Right lobe of liver (tissue), 6 donors: ENCODE measurements around the gene PJA2. TPM values are rescaled to one million over a fixed set of nuclear protein-coding genes. Genes with fewer than 3 reads are reported as not detected.

ENCODE experiments used
- ATAC-seq, 4 donors: fragments of 200-7000 bp; cut with Tn5 transposase; one replicate each; pipeline ENCODE4 v1.9.1; 2020; ENCODE audit warnings: mild to moderate bottlenecking in 4 of 4, moderate library complexity in 4 of 4
- DNase-seq, 3 donors: peaks; one replicate each; pipeline ENCODE4 v3.0.0-alpha.2; 2020
- H3K27ac ChIP-seq, 3 donors: fragments of 200-600 bp; one replicate each; pipeline ENCODE4 v1.8.0; 2022
- H3K27me3 ChIP-seq, 2 donors: fragments of 200-600 bp; one replicate each; pipeline ENCODE4 v1.8.0; 2022
- H3K36me3 ChIP-seq, 4 donors: fragments of 200-600 bp; sonication (generic) in 1 of 4; one replicate each; pipeline versions ENCODE4 v1.5.1 to v1.8.0; 2017 to 2022; ENCODE audit warnings: control low read depth in 1 of 4
- H3K4me1 ChIP-seq, 4 donors: fragments of 200-600 bp; sonication (generic) in 1 of 4; one replicate each; pipeline versions ENCODE4 v1.5.1 to v1.8.0; 2017 to 2022; ENCODE audit warnings: control low read depth in 1 of 4
- H3K4me3 ChIP-seq, 3 donors: fragments of 200-600 bp; one replicate each; pipeline ENCODE4 v1.8.0; 2022
- H3K9me3 ChIP-seq, 4 donors: fragments of 200-600 bp; sonication (generic) in 1 of 4; one replicate each; pipeline versions ENCODE4 v1.5.1 to v1.8.0; 2017 to 2022; ENCODE audit warnings: control low read depth in 1 of 4
- POLR2A ChIP-seq: fragments of 450-650 bp; IDR thresholded peaks from one replicate; pipeline ENCODE4 v1.6.1; 2017; ENCODE audit warnings: antibody characterized with exemption, mild to moderate bottlenecking
- WGBS: methylation state at CpG from one replicate; pipeline ENCODE4 v1.1.6; 2018; ENCODE audit warnings: low coverage, low lambda C conversion rate; ENCODE audit not compliant: insufficient coverage; ENCODE audit errors: missing lambda C conversion rate; 5-methylcytosine and 5-hydroxymethylcytosine counted together
- intact Hi-C, 2 donors: fragments of 100-400 bp; cut with DNase I; formaldehyde crosslinking; loops; one replicate each; pipeline versions ENCODE4 v1.11.2 to v1.14.1; 2022
- total RNA-seq, 6 experiments: library from RNA; depleted of rRNA in 2 of 6; stranded (reverse); fragments of >200 nt in 2 of 6; fragmentation: NEBNext Ultra II Directional in 3 of 6; extraction: Animal tissue kit (Norgen Biotek cat#: 25700) in 3 of 6; gene quantifications; one replicate each; pipeline versions ENCODE4 v1.1.0 to v1.2.4, GENCODE V29; 2016 to 2023
- TF ChIP-seq, protein P1 (sequence below), 4 donors: fragments of 200-600 bp in 3 of 4; fragments of 450-650 bp in 1 of 4; IDR thresholded peaks; one replicate each; pipeline versions ENCODE4 v1.5.1 to v1.8.0; 2016 to 2022; ENCODE audit warnings: antibody characterized with exemption in 4 of 4, mild to moderate bottlenecking in 2 of 4
- donor health status: DM: no; HTN: yes; CAD: no.
- donor health status: DM: no; HTN: no; CAD: no.
- donor health status: DM: no; HTN: no; CAD: no.
- donor health status: DM: no; HTN: yes; CAD: no.
- donor health status: DM: no; HTN: yes; CAD: no.

Gene PJA2
- total RNA-seq, 6 experiments from 2014 or later = 34.2 to 47.3 (median 40.8) TPM

DNA sequence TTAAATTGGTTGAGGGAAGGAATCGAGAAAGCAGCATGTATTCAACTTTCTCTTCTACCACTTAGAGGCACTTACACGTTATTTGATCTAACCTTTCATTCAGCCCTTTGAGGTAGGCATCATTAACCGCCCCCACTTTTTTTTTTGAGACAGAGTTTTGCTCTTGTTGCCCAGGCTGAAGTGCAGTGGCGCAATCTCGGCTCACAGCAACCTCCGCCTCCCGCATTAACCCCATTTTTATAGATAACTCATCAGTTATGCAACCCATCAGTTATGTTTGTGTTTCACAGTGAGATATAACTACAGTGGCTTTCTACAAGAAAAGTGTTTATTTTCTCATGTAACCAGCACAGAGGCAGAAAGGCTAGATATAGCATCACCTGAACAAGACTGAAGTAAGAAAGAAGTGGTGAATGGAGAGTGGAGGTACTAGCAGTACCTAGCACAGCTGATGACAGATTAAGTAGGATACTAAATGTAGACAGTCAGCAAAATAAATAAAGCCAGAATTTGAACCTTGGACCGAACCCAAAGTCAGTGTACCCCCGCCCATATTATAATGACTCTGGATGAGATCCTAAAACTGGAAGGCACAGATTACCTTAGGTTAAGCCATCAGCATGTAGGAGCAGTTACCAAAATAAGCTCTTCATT lies 91.2 kb downstream of the PJA2 start:
- TF ChIP-seq POLR2A = no peak
- TF ChIP-seq, protein P1, sequence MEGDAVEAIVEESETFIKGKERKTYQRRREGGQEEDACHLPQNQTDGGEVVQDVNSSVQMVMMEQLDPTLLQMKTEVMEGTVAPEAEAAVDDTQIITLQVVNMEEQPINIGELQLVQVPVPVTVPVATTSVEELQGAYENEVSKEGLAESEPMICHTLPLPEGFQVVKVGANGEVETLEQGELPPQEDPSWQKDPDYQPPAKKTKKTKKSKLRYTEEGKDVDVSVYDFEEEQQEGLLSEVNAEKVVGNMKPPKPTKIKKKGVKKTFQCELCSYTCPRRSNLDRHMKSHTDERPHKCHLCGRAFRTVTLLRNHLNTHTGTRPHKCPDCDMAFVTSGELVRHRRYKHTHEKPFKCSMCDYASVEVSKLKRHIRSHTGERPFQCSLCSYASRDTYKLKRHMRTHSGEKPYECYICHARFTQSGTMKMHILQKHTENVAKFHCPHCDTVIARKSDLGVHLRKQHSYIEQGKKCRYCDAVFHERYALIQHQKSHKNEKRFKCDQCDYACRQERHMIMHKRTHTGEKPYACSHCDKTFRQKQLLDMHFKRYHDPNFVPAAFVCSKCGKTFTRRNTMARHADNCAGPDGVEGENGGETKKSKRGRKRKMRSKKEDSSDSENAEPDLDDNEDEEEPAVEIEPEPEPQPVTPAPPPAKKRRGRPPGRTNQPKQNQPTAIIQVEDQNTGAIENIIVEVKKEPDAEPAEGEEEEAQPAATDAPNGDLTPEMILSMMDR (IDR thresholded peaks at IDR 0.05) = no peak
- peak overlapping the region in 1 of 3 donors; percentile 34 for H3K4me3 ChIP-seq
- H3K9me3 ChIP-seq = no peaks in the 10 kb centered on the region
- no peaks in the 10 kb centered on the region for H3K36me3 ChIP-seq
- intact Hi-C loops = no loop called here
- DNase-seq = peak; percentile 37 to 68 (median 67)
- WGBS = 31% methylated on average over 9 of the region's 9 CpGs
- H3K27ac ChIP-seq = peak overlapping the region in 2 of 3 donors; percentile 63 to 80
- ATAC-seq = peak; percentile 79 to 86 (median 83)
- H3K4me1 ChIP-seq = peaks cover 0 to 19% (median 3%) of the 10 kb centered on the region in 4 donors
- H3K27me3 ChIP-seq = no peaks in the 10 kb centered on the region

DNA sequence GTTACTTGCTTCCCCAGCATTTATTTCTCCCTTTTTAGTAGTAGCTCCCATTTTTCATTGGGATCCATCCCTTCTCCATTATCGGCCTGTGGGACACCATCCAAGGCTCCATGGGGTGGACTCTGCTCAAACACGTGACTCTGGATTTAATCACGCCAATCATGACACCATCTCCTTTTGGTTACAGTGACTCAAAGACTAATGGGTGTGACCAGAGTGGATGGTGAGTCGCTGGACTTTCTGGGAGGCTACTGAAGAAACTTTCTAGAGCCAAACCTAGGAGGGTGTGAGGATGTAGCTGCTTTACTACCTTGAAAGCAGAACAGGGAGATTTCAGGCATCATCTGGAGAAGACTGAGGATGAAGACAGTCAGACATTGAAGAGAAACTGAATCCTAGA lies 93.1 kb downstream of the PJA2 start:
- TF ChIP-seq, protein P1 (IDR thresholded peaks at IDR 0.05) = no peak
- TF ChIP-seq POLR2A = no peak
- H3K4me3 ChIP-seq = no peak overlapping the region
- no peaks in the 10 kb centered on the region for H3K36me3 ChIP-seq
- peaks cover 0 to 19% (median 3%) of the 10 kb centered on the region in 4 donors for H3K4me1 ChIP-seq
- intact Hi-C loops = no loop called here
- H3K27ac ChIP-seq = no peak overlapping the region
- H3K9me3 ChIP-seq = no peaks in the 10 kb centered on the region
- 68% methylated on average over 2 of the region's 4 CpGs for WGBS
- ATAC-seq = peak in 1 of 4 donors; percentile 15
- no peaks in the 10 kb centered on the region for H3K27me3 ChIP-seq
- DNase-seq = peak in 1 of 3 donors; percentile 47

DNA sequence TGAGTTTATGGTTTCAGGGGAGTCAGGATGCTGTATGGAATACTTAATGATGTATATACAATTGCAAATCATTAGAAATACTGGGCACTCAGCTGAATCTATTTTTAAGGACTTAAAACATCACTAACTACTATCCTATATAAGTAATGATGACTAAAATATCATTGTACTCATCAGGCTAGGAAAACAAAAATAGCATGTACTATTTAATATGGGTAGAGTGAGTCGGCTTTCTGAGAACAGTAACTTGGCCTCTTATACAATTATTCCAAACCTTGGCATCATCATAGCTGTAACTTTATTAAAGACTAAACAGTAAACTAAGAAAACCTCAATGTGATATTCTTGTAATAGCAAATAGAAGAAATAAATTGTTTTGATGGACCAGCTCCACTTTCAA lies 94.5 kb downstream of the PJA2 start:
- peaks cover 0 to 19% (median 3%) of the 10 kb centered on the region in 4 donors for H3K4me1 ChIP-seq
- WGBS = 73% methylated on average over 1 of the region's 1 CpG
- intact Hi-C loops = no loop called here
- no peaks in the 10 kb centered on the region for H3K9me3 ChIP-seq
- H3K4me3 ChIP-seq = no peak overlapping the region
- DNase-seq (no peak), ATAC-seq (no peak)
- no peak overlapping the region for H3K27ac ChIP-seq
- H3K27me3 ChIP-seq = no peaks in the 10 kb centered on the region
- no peak for TF ChIP-seq POLR2A
- TF ChIP-seq, protein P1 (IDR thresholded peaks at IDR 0.05) = no peak
- H3K36me3 ChIP-seq = no peaks in the 10 kb centered on the region

DNA sequence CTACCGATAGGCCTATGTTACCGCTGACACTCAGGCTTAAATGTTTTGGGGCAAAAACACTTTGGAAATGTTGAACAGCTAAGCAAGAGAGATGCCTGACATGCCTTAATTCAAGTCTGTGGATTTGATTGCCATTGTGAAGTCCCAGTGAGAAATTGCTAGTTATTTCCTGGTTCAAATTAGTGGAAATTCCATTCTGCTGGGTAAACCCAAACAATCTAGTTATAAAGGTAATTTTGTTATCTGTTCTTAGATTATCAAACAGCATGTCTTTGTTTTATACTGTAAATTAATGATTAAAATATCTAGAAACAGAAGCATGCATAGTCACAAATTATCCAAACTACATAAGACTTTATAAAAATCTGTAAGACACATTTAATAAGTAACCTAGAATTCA lies 96.6 kb downstream of the PJA2 start:
- no peak for DNase-seq
- intact Hi-C loops = no loop called here
- no peaks in the 10 kb centered on the region for H3K27me3 ChIP-seq
- TF ChIP-seq POLR2A = no peak
- TF ChIP-seq, protein P1 (IDR thresholded peaks at IDR 0.05) = no peak
- H3K9me3 ChIP-seq = no peaks in the 10 kb centered on the region
- ATAC-seq = no peak
- no peak overlapping the region for H3K27ac ChIP-seq
- H3K4me1 ChIP-seq = peaks cover 0 to 4% (median 0%) of the 10 kb centered on the region in 4 donors
- H3K36me3 ChIP-seq = no peaks in the 10 kb centered on the region
- WGBS = 75% methylated on average over 2 of the region's 2 CpGs
- no peak overlapping the region for H3K4me3 ChIP-seq
